HG03565 (cell line): ENCODE data around the gene CENPV.
"Not testable (repeated sequence)": the region's sequence is repeated elsewhere in the genome, so short reads cannot be mapped to it uniquely, and the experiment has no call there.

Experiments used
- ATAC-seq: cut with Tn5 transposase; IDR thresholded peaks from one replicate; pipeline ENCODE4 v1.9.1; 2021; ENCODE audit warnings: mild to moderate bottlenecking, moderate library complexity; ENCODE audit not compliant: unreplicated experiment

CENPV gene

GRCh38 chr17:16314859-16315258, 38.4 kb downstream of the CENPV start:
- ATAC-seq: no peak

GRCh38 chr17:16314189-16314588, 39.1 kb downstream of the CENPV start:
- ATAC-seq: no peak

GRCh38 chr17:16313139-16314090, 39.9 kb downstream of the CENPV start:
- no peak for ATAC-seq

GRCh38 chr17:16312061-16312460, 41.2 kb downstream of the CENPV start:
- ATAC-seq: not testable (repeated sequence)

GRCh38 chr17:16306211-16306610, 47.1 kb downstream of the CENPV start:
- ATAC-seq: no peak

GRCh38 chr17:16304830-16305229, 48.4 kb downstream of the CENPV start:
- ATAC-seq: no peak

GRCh38 chr17:16302856-16303255, 50.4 kb downstream of the CENPV start:
- ATAC-seq: no peak

- ATAC-seq: no peak
These were observed 51.1 kb downstream of the CENPV start for GRCh38 chr17:16301963-16302855.

GRCh38 chr17:16300554-16300953, 52.7 kb downstream of the CENPV start:
- no peak for ATAC-seq

- ATAC-seq: no peak
These were observed 55.1 kb downstream of the CENPV start for GRCh38 chr17:16298140-16298662.

GRCh38 chr17:16297367-16298139, 55.7 kb downstream of the CENPV start:
- ATAC-seq: no peak

- ATAC-seq: not testable (repeated sequence)
These were observed 57.2 kb downstream of the CENPV start for GRCh38 chr17:16296072-16296471.

GRCh38 chr17:16294560-16294959, 58.7 kb downstream of the CENPV start:
- ATAC-seq: no peak

- no peak for ATAC-seq
These were observed 59.3 kb downstream of the CENPV start for GRCh38 chr17:16293931-16294330.
